ENCODE data around the gene CSNK2A1.

DNA sequence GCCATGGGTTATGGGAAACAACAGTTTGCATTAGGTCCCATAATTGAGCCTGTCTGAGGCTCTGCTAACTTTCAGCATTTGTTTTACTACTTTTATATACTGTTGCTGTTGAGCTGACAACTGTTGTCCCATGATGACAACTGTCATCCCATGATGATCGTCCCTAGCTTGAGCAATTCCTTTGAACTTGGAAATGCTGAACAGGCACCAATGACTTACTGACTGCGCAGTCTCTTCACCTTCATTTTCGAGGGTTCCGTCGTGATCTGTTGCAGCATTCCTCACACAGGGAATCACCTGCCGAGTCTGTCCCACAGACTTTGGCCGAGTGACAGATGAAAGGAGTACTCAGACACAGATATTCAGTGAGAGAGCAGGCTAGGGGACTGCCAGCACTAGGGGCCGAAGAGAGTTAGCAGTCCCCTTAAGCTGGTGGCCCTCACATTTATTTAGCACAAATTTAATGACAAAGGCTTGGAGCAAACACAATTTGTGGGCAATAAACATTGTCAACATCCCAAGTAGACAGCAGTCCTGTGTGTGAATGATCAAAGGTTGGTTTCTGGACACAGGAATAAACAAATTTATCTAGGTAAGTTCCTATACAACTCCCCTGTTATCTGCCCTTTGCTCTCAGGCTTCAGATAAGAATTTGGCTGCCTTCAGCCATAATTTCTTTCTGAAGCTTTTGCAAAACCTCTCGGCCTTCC lies 71.3 kb downstream of the CSNK2A1 start:
- TF ChIP-seq, protein P1, sequence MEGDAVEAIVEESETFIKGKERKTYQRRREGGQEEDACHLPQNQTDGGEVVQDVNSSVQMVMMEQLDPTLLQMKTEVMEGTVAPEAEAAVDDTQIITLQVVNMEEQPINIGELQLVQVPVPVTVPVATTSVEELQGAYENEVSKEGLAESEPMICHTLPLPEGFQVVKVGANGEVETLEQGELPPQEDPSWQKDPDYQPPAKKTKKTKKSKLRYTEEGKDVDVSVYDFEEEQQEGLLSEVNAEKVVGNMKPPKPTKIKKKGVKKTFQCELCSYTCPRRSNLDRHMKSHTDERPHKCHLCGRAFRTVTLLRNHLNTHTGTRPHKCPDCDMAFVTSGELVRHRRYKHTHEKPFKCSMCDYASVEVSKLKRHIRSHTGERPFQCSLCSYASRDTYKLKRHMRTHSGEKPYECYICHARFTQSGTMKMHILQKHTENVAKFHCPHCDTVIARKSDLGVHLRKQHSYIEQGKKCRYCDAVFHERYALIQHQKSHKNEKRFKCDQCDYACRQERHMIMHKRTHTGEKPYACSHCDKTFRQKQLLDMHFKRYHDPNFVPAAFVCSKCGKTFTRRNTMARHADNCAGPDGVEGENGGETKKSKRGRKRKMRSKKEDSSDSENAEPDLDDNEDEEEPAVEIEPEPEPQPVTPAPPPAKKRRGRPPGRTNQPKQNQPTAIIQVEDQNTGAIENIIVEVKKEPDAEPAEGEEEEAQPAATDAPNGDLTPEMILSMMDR (IDR thresholded peaks at IDR 0.05) = no peak
- TF ChIP-seq POLR2A (IDR thresholded peaks at IDR 0.05) = no peak
